ENCODE measurements around the gene PLD4. TPM values are rescaled to one million over a fixed set of nuclear protein-coding genes. Genes with fewer than 3 reads are reported as not detected.

PLD4 gene
- total RNA-seq, 4 donors from 2014 or later: 1.7 to 4.1 TPM; not detected in 2

DNA sequence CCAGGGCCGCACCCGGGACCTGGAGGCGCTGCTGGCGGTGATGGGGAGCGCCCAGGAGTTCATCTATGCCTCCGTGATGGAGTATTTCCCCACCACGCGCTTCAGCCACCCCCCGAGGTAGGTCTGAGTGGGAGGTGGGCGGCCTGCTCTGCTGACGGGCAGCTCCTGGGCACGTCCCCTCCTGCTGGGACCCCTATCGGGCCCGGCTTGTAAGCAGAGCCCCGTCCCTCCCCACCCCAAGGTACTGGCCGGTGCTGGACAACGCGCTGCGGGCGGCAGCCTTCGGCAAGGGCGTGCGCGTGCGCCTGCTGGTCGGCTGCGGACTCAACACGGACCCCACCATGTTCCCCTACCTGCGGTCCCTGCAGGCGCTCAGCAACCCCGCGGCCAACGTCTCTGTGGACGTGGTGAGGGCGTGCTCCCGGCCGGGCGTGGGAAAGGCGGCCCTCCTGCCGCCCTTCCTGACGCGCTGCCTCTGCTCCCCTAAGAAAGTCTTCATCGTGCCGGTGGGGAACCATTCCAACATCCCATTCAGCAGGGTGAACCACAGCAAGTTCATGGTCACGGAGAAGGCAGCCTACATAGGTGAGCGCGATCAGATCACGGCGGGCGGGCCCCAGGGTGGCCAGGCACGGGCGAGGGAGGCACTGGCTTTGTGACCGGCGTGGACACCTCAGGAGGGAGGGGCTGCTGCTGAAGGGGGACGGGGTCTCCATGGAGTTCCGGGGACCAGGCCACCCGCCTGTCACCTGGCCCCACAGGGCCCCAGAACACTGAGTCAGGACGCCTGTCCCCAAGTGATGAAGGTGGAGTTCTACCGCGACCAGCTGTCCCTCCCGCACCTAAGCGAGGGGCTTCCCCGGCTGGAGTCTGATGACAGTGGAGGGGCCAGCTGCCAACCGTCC, 7.3 kb downstream of the PLD4 start:
- no peaks in the 10 kb centered on the region for H3K9me3 ChIP-seq
- H3K27ac ChIP-seq: peak overlapping the region in 1 of 4 donors; percentile 33
- TF ChIP-seq, protein P1, sequence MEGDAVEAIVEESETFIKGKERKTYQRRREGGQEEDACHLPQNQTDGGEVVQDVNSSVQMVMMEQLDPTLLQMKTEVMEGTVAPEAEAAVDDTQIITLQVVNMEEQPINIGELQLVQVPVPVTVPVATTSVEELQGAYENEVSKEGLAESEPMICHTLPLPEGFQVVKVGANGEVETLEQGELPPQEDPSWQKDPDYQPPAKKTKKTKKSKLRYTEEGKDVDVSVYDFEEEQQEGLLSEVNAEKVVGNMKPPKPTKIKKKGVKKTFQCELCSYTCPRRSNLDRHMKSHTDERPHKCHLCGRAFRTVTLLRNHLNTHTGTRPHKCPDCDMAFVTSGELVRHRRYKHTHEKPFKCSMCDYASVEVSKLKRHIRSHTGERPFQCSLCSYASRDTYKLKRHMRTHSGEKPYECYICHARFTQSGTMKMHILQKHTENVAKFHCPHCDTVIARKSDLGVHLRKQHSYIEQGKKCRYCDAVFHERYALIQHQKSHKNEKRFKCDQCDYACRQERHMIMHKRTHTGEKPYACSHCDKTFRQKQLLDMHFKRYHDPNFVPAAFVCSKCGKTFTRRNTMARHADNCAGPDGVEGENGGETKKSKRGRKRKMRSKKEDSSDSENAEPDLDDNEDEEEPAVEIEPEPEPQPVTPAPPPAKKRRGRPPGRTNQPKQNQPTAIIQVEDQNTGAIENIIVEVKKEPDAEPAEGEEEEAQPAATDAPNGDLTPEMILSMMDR (IDR thresholded peaks at IDR 0.05): no peak
- TF ChIP-seq POLR2A (IDR thresholded peaks at IDR 0.05): no peak
- H3K36me3 ChIP-seq: no peaks in the 10 kb centered on the region
- peak in 1 of 3 donors; percentile 48 for DNase-seq
- peak overlapping the region in 2 of 4 donors; percentile 50 to 68 for H3K4me3 ChIP-seq
- H3K27me3 ChIP-seq: no peaks in the 10 kb centered on the region
- H3K4me1 ChIP-seq: peaks cover 0 to 17% (median 5%) of the 10 kb centered on the region in 4 donors

DNA sequence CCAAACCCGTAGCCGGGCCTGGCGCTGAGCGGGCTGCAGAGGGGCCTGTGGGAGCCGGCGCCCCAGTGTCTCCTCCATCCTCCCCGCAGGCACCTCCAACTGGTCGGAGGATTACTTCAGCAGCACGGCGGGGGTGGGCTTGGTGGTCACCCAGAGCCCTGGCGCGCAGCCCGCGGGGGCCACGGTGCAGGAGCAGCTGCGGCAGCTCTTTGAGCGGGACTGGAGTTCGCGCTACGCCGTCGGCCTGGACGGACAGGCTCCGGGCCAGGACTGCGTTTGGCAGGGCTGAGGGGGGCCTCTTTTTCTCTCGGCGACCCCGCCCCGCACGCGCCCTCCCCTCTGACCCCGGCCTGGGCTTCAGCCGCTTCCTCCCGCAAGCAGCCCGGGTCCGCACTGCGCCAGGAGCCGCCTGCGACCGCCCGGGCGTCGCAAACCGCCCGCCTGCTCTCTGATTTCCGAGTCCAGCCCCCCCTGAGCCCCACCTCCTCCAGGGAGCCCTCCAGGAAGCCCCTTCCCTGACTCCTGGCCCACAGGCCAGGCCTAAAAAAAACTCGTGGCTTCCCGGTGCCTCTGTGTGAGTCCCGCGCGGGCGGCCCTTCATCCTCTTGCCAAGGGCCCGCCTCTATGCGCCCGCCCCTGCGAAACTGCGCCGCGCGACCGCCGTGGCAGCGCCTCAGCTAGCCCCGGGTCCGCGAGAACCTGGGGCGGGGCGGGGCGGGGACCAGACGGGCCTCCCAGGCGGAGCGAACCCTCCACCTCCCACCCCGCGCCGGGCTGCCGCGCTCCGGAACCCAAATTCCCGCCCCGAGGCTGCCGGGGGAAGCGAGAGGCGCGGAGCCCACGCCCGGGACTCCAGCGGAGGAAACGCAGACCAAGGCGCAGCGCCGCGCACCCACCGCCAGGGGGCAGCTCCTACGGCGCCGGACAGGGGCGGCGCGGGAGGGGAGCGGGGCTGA, 8.3 kb downstream of the PLD4 start:
- peak overlapping the region; percentile 47 to 68 (median 50) for H3K4me3 ChIP-seq
- no peaks in the 10 kb centered on the region for H3K27me3 ChIP-seq
- peak overlapping the region in 2 of 4 donors; percentile 18 to 33 for H3K27ac ChIP-seq
- TF ChIP-seq POLR2A (IDR thresholded peaks at IDR 0.05): no peak
- TF ChIP-seq, protein P1 (IDR thresholded peaks at IDR 0.05): peak; percentile 62 to 91 (median 72)
- H3K36me3 ChIP-seq: no peaks in the 10 kb centered on the region
- peaks cover 0 to 9% (median 4%) of the 10 kb centered on the region in 4 donors for H3K4me1 ChIP-seq
- no peaks in the 10 kb centered on the region for H3K9me3 ChIP-seq
- peak; percentile 68 to 91 (median 82) for DNase-seq

DNA sequence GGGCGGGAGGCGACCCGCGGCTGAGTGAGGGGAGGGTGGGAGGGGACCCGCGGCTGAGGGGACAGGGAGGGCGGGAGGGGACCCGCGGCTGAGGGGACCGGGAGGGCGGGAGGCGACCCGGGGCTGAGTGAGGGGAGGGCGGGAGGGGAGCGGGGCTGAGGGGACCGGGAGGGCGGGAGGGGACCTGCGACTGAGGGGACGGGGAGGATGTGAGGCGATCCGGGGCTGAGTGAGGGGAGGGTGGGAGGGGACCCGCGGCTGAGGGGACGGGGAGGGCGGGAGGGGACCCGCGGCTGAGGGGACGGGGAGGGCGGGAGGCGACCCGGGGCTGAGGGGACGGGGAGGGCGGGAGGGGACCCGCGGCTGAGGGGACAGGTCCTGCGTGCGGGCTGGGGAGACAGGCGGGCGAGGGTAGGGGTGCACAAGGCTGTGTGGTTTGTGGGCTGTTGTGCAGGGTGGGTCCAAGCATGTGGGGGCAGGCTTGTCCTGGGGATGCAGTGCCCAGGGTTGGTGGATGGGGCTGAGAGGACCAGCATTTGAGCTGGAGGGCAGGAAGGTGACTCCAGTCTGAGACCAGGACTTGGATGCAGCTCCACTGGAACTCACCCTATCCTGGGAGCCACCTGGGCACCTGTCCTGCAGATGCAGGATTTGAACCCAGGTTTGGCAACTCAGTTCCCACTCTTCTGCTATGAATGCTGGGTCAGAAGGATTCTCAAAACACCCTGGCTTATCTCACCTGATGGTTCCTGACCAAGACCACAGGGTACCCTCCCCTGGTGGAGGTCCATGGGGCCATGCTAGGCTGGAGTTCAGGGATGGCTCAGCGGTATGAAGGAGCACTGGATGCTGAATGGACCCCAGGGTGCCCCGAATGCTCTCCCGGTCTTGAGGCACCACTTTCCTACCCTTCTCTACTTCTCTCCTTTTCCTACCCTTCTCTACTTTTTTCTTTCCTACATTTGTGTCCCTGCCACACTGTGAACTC, 9.4 kb downstream of the PLD4 start:
- peak in 2 of 3 donors; percentile 40 to 45 for DNase-seq
- Histone ChIP-seq H3K27ac (peak overlapping the region in 1 of 4 donors; percentile 18), H3K27me3 (no peaks in the 10 kb centered on the region), H3K4me1 (peaks cover 0 to 9% (median 4%) of the 10 kb centered on the region in 4 donors), H3K36me3 (no peaks in the 10 kb centered on the region), H3K9me3 (no peaks in the 10 kb centered on the region), H3K4me3 (peak overlapping the region; percentile 47 to 68 (median 50))
- TF ChIP-seq, protein P1 (IDR thresholded peaks at IDR 0.05): no peak
- TF ChIP-seq POLR2A (IDR thresholded peaks at IDR 0.05): no peak

DNA sequence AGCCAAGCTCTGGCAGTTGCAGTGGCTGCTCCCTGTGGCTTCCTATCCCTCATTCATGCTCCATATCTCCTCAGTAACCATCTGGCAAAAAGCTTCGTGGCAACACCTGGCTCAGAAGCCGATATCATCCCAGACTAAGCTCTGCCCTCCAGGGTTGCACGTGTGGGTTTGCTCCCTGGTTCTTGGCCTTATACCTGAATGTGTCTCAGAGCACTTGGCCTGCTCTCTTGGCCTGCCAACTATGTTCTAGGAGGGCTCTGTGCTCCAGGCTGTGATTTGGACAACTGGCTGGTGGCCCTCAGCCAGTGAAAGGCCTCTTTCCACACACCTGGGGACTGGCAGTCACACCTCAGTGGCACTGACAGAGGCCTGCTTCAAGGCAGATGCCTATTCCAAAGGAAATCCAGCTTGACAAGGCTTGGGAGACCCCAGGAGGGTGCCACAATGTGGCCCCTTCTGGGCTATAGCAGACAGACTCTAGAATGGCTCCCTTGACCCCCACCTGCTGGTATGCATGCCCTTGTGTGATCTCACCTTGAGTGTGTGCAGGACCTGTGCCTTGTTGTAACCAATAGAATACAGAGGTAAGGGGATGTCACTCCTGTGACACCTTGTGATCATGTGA, 10.5 kb downstream of the PLD4 start:
- peak in 2 of 3 donors; percentile 26 to 27 for DNase-seq
- H3K27ac ChIP-seq: no peak overlapping the region
- no peak overlapping the region for H3K4me3 ChIP-seq
- no peaks in the 10 kb centered on the region for H3K36me3 ChIP-seq
- peaks cover 0 to 9% (median 4%) of the 10 kb centered on the region in 4 donors for H3K4me1 ChIP-seq
- TF ChIP-seq, protein P1 (IDR thresholded peaks at IDR 0.05): no peak
- no peak for TF ChIP-seq POLR2A (IDR thresholded peaks at IDR 0.05)
- no peaks in the 10 kb centered on the region for H3K27me3 ChIP-seq
- no peaks in the 10 kb centered on the region for H3K9me3 ChIP-seq

Measured in Peyer's patch (tissue), 4 donors.